GM13976 (cell line): ENCODE measurements around the gene ICOS.
"Not testable (repeated sequence)": the region's sequence is repeated elsewhere in the genome, so short reads cannot be mapped to it uniquely, and the experiment has no call there.

Experiments
- DNase-seq: peaks from one replicate; pipeline ENCODE4 v3.0.0; 2012; ENCODE audit warnings: low spot score
- CTCF ChIP-seq: IDR thresholded peaks from 2 replicates; pipeline ENCODE4 v1.5.1; 2012; ENCODE audit warnings: borderline replicate concordance, mild to moderate bottlenecking; ENCODE audit not compliant: insufficient read depth; ENCODE audit errors: extremely low read depth, missing control alignments, control extremely low read depth
- in situ Hi-C: fragments of 300-500 bp; cut with MboI; formaldehyde crosslinking; loops from one replicate; pipeline ENCODE4 v1.12.0; 2022; ENCODE audit warnings: low sequenced_read_pairs, mixed read lengths, inconsistent platforms; ENCODE audit not compliant: unreplicated experiment

ICOS gene

DNA sequence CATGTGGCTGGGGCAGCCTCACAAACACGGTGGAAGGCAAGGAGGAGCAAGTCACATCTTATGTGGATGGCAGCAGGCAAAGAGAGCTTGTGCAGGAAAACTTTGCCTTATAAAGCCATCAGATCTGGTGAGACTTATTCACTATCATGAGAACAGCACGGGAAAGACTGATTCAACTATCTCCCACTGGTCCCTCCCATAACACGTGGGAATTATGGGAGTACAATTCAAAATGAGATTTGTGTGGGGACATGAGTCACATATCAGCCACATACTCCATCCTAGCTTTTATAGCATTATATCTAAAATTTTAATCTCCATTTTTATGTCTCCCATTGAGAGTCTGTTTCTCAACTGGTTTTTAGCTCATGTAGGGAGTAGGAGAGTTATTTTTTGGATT, 45.7 kb downstream of the ICOS start:
- in situ Hi-C loops: no loop called here
- no peak for TF ChIP-seq CTCF
- DNase-seq: no peak

DNA sequence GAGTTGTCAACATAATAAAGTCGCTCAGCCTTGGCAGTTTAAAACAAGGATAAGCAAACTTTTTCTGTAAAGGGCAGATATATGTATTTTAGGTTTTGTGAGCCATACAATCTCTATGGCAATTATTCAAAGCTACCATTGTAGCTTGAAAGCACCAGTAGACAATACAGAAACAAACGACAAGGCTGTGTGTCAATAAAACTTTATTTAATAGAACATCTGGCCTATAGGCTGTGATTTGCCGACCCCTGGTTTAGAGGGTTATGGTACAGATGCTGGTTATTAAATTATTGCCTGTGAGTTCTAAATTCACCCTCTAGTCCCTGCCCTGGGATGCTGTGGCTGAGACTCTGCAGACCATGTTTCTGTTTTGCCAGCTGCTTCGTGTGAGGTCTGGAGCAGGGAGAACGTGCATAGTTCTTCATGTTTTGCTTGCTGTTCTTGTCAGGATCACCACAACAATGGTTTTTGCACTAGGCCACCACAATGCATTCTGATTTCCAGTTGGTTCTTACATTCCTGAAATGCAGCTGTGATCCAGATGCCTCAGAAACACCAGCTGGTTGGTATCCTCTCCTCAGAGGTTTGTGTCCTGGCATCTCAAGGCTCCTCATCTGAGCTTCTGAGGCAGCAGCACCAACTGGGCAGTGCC, 46.6 kb downstream of the ICOS start:
- TF ChIP-seq CTCF: no peak
- in situ Hi-C loops: no loop called here
- DNase-seq: no peak

DNA sequence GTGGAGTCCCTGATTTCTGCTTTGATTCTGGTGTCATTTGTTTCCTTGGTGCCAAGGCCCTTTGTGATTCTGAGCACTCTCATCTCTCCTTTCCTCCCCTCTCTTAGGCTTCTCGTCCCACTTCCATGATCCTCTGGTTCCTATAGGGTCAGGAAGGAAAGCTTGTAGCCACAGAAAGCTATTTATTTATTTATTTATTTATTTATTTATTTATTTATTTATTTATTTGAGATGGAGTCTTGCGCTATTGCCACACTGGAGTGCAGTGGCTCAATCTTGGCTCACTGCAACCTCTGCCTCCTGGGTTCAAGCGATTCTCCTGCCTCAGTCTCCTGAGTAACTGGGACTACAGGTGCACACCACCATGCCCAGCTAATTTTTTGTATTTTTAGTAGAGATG, 49.4 kb downstream of the ICOS start:
- DNase-seq, in situ Hi-C loops: not testable (repeated sequence)

DNA sequence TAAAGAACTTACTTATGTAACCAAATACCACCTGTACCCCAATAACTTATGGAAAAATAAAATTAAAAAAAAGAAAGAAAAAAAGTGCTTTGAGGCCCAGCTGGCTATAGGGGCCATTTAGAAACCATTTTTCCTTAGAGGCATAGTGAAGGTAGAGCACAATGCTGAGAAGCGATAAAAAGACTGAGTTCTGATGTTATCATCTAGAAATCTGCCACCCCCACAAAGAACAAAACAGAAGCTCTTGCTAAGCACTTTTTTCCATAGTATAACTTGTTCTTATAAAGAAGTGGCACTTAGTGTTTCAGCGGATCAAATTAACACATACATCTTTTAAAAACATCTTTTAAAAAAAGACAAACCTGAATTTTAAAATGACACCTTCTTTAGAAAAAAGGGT, 51.4 kb downstream of the ICOS start:
- TF ChIP-seq CTCF: no peak
- no peak for DNase-seq
- in situ Hi-C loops: no loop called here

DNA sequence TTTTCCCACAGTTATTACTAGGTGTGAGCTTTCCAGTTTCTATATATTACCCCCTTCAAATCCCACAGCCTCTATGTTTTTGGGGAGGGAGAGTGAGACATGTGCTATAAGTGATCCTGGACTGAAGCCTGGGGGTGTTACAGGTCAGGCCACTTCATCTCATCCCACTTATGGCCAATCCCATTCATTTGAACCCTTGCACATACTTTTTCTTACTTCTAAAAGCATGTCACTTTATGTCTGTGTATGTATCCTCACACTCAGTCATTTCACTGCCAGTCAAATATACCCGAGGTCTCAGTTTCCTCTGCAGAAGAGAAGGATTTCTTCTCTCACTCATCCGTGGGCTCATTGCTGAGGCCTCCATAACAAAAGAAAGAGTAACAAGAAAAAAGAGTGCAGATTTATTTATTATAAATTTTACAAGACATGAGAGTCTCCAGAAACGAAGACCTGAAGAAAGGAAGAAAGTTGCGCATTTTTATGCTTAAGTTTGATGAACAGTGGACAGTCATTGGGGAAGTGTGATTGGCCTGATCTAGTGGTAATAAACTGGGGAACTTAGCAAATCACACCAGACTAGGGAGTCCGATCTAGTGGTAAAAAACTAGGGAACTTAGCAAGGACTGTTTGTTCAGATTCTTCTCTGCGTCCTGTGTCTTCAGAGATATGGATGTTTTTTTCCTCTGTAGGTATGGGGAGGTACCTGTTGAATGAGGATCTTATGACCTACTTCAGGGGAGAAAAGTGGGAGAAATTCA, 52.1 kb downstream of the ICOS start:
- no peak for TF ChIP-seq CTCF
- in situ Hi-C loops: no loop called here
- no peak for DNase-seq

- in situ Hi-C loops: no loop called here
Observed at GRCh38 chr2:203989521-203989920, 53.0 kb downstream of the ICOS start.

More at GRCh38 chr2:203989521-203989920, 53.0 kb downstream of the ICOS start:
- no peak for TF ChIP-seq CTCF
- DNase-seq: no peak
